Panc1 (cell line): Measurements from ENCODE around the gene NAP1L5. TPM values are rescaled to one million over a fixed set of nuclear protein-coding genes. Genes with fewer than 3 reads are reported as not detected.

Source experiments
- ATAC-seq: fragments of 200-7000 bp; cut with Tn5 transposase; 2 replicates; pipeline ENCODE4 v1.9.1; 2020; ENCODE audit warnings: mild to moderate bottlenecking, moderate library complexity
- BruUV-seq: library from RNA; stranded (reverse); fragments of 400-500 nt; replicated peaks from 2 replicates; lab custom pipeline; 2021; lab: Mats Ljungman, UMichigan
- CTCF ChIA-PET: fragments of 300-600 bp; sonication (Branson Sonifier 250); formaldehyde crosslinking; loops from one replicate; lab custom pipeline; 2022; ENCODE audit warnings: antibody characterized with exemption; lab: Charles Lee
- POLR2A ChIA-PET: fragments of 300-600 bp; sonication (Branson Sonifier 250); formaldehyde crosslinking; loops from one replicate; lab custom pipeline; 2022; ENCODE audit warnings: antibody characterized with exemption; lab: Charles Lee
- DNase-seq: peaks from one replicate; pipeline ENCODE4 v3.0.0-alpha.2; 2010; ENCODE audit warnings: low read depth, low spot score
- H3K27ac ChIP-seq: 2 replicates; pipeline ENCODE4 v1.5.1; 2011; ENCODE audit warnings: mild to moderate bottlenecking, low read length, inconsistent platforms
- H3K27me3 ChIP-seq: fragments of 200-500 bp; sonication (Bioruptor generic); 2 replicates; pipeline ENCODE4 v1.6.0; 2014; ENCODE audit warnings: low read length, inconsistent platforms; ENCODE audit not compliant: control insufficient read depth, insufficient read depth
- H3K36me3 ChIP-seq: fragments of 200-500 bp; sonication (Bioruptor generic); 2 replicates; pipeline ENCODE4 v1.5.1; 2014; ENCODE audit warnings: inconsistent platforms, mild to moderate bottlenecking, low read length, moderate library complexity; ENCODE audit not compliant: control insufficient read depth, insufficient read depth
- H3K4me1 ChIP-seq: 2 replicates; pipeline ENCODE4 v1.5.1; 2011; ENCODE audit warnings: inconsistent platforms, mild to moderate bottlenecking, low read length, moderate library complexity; ENCODE audit not compliant: control insufficient read depth, insufficient read depth
- H3K4me3 ChIP-seq, 2 experiments: 2 replicates each; pipeline ENCODE4 v1.5.1; 2011 to 2012; ENCODE audit warnings: low read depth in 2 of 2, low read length in 2 of 2, mild to moderate bottlenecking in 2 of 2, inconsistent platforms in 1 of 2, moderate library complexity in 1 of 2
- H3K9me3 ChIP-seq: fragments of 200-500 bp; sonication (Bioruptor generic); 2 replicates; pipeline ENCODE4 v1.5.1; 2014; ENCODE audit warnings: low read depth, mild to moderate bottlenecking, inconsistent platforms, low read length, moderate library complexity; ENCODE audit not compliant: control insufficient read depth, insufficient read depth
- CTCF ChIP-seq: fragments of 450-650 bp; IDR thresholded peaks from 2 replicates; pipeline ENCODE4 v1.5.1; 2017; ENCODE audit warnings: mild to moderate bottlenecking
- POLR2AphosphoS5 ChIP-seq: IDR thresholded peaks from 2 replicates; pipeline ENCODE4 v1.6.1; 2012; ENCODE audit warnings: mild to moderate bottlenecking, low read depth, low read length, moderate library complexity
- SIN3A ChIP-seq: IDR thresholded peaks from 2 replicates; pipeline ENCODE4 v1.6.1; 2012; ENCODE audit warnings: low read depth, mild to moderate bottlenecking, low read length, moderate library complexity, borderline replicate concordance; ENCODE audit not compliant: insufficient read depth
- TCF7L2 ChIP-seq: IDR thresholded peaks from 2 replicates; pipeline ENCODE4 v1.6.1; 2011; ENCODE audit warnings: mild to moderate bottlenecking, low read depth, low read length, inconsistent platforms
- in situ Hi-C: cut with HindIII; loops from 2 replicates; pipeline ENCODE4 v1.10.0; 2016; ENCODE audit warnings: low sequenced_read_pairs, low pct_unique_long_range_greater_than_20kb
- intact Hi-C: fragments of 100-400 bp; cut with micrococcal nuclease; formaldehyde crosslinking; loops from one replicate; pipeline ENCODE4 v1.10.0; 2022; ENCODE audit not compliant: unreplicated experiment
- total RNA-seq: library from RNA; stranded (reverse); gene quantifications from one replicate; pipeline ENCODE4 v1.2.1, GENCODE V29; 2021; ENCODE audit not compliant: unreplicated experiment
- TF ChIP-seq, protein P1 (sequence below), 2 experiments: IDR thresholded peaks; 2 replicates each; pipeline ENCODE4 v1.6.1; 2011 to 2012; ENCODE audit warnings: low read depth in 2 of 2, control low read depth in 1 of 2, low read length in 1 of 2, mild to moderate bottlenecking in 1 of 2, moderate library complexity in 1 of 2; ENCODE audit not compliant: insufficient read depth in 1 of 2

The NAP1L5 gene
- total RNA-seq, 1 experiment from 2014 or later, result 0.67 TPM

- H3K36me3 ChIP-seq, result no peaks in the 10 kb centered on the region
- no peaks in the 10 kb centered on the region for H3K9me3 ChIP-seq
- DNase-seq (no peak), ATAC-seq (no peak)
- no TSS peak for BruUV-seq
- intact Hi-C loops, result no loop called here
- H3K4me3 ChIP-seq, result no peak overlapping the region
- CTCF ChIA-PET, result no interaction called here
- H3K4me1 ChIP-seq, result no peaks in the 10 kb centered on the region
- TF ChIP-seq CTCF (no peak), POLR2AphosphoS5 (no peak), TCF7L2 (no peak), SIN3A (no peak)
- TF ChIP-seq, protein P1, sequence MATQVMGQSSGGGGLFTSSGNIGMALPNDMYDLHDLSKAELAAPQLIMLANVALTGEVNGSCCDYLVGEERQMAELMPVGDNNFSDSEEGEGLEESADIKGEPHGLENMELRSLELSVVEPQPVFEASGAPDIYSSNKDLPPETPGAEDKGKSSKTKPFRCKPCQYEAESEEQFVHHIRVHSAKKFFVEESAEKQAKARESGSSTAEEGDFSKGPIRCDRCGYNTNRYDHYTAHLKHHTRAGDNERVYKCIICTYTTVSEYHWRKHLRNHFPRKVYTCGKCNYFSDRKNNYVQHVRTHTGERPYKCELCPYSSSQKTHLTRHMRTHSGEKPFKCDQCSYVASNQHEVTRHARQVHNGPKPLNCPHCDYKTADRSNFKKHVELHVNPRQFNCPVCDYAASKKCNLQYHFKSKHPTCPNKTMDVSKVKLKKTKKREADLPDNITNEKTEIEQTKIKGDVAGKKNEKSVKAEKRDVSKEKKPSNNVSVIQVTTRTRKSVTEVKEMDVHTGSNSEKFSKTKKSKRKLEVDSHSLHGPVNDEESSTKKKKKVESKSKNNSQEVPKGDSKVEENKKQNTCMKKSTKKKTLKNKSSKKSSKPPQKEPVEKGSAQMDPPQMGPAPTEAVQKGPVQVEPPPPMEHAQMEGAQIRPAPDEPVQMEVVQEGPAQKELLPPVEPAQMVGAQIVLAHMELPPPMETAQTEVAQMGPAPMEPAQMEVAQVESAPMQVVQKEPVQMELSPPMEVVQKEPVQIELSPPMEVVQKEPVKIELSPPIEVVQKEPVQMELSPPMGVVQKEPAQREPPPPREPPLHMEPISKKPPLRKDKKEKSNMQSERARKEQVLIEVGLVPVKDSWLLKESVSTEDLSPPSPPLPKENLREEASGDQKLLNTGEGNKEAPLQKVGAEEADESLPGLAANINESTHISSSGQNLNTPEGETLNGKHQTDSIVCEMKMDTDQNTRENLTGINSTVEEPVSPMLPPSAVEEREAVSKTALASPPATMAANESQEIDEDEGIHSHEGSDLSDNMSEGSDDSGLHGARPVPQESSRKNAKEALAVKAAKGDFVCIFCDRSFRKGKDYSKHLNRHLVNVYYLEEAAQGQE (IDR thresholded peaks at IDR 0.05; ENCODE audit: insufficient read depth in 1 of 2, low read depth in 2 of 2, low read length in 1 of 2), result no peak
- POLR2A ChIA-PET, result no interaction called here
- in situ Hi-C loops, result no loop called here
- H3K27me3 ChIP-seq, result no peaks in the 10 kb centered on the region
- no peak overlapping the region for H3K27ac ChIP-seq
These were observed 39.8 kb upstream of the NAP1L5 start for GRCh38 chr4:88737307-88737941.

DNA sequence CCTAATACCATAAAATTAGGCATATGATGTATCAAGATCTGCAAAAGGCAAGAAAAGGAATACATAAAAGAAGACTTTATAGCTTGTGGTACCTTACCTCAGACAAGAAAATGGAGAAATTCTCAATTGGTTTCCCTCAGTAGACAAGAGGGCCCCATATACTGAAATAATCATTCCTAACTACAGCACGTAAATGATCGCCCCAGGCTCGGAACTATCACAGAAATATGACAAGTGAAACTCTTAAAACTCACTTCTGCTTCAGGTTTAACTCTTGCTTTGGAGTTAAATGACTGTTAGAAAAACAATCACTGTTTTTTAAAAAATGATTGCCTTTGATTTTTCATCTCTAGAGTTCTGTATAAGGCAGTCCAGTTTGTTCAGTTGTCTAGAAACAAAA lies 38.6 kb upstream of the NAP1L5 start:
- POLR2A ChIA-PET, result no interaction called here
- TF ChIP-seq SIN3A (no peak), CTCF (no peak), TCF7L2 (no peak), POLR2AphosphoS5 (no peak)
- TF ChIP-seq, protein P1 (IDR thresholded peaks at IDR 0.05; ENCODE audit: insufficient read depth in 1 of 2, low read depth in 2 of 2, low read length in 1 of 2), result no peak

More for the DNA sequence above, 38.6 kb upstream of the NAP1L5 start:
- no peak for DNase-seq
- Histone ChIP-seq H3K27me3 (no peaks in the 10 kb centered on the region), H3K4me3 (no peak overlapping the region), H3K36me3 (no peaks in the 10 kb centered on the region), H3K27ac (no peak overlapping the region), H3K4me1 (no peaks in the 10 kb centered on the region), H3K9me3 (no peaks in the 10 kb centered on the region)
- ATAC-seq, result no peak
- CTCF ChIA-PET, result no interaction called here
- intact Hi-C loops, result no loop called here
- BruUV-seq, result no TSS peak
- in situ Hi-C loops, result no loop called here
